ENCODE results near the gene BSCL2.
"Not testable (repeated sequence)": the region's sequence is repeated elsewhere in the genome, so short reads cannot be mapped to it uniquely, and the experiment has no call there.

BSCL2 gene

GRCh38 chr11:62682518-62682917 lies 24.7 kb downstream of the BSCL2 start:
- Mint-ChIP-seq H3K36me3 (ENCODE audit: low read depth) (peaks cover 8% of the 10 kb centered on the region), H3K4me3 (no peak overlapping the region), H3K4me1 (ENCODE audit: low read depth) (peaks cover 16% of the 10 kb centered on the region), H3K27ac (no peak overlapping the region), H3K9me3 (no peaks in the 10 kb centered on the region), H3K27me3 (ENCODE audit: low read depth) (no peaks in the 10 kb centered on the region)

GRCh38 chr11:62680825-62681240 lies 26.4 kb downstream of the BSCL2 start:
- Mint-ChIP-seq H3K4me3 (peak overlapping the region; percentile 38), H3K9me3 (no peaks in the 10 kb centered on the region), H3K27me3 (ENCODE audit: low read depth) (no peaks in the 10 kb centered on the region), H3K4me1 (ENCODE audit: low read depth) (peaks cover 28% of the 10 kb centered on the region), H3K36me3 (ENCODE audit: low read depth) (peaks cover 19% of the 10 kb centered on the region), H3K27ac (peak overlapping the region; percentile 57)

- no peaks in the 10 kb centered on the region for H3K27me3 Mint-ChIP-seq (ENCODE audit: low read depth)
- H3K4me1 Mint-ChIP-seq (ENCODE audit: low read depth): peaks cover 31% of the 10 kb centered on the region
- H3K4me3 Mint-ChIP-seq: peak within 1 kb of the TSS; percentile 85
- no peaks in the 10 kb centered on the region for H3K9me3 Mint-ChIP-seq
- peaks cover 22% of the 10 kb centered on the region for H3K36me3 Mint-ChIP-seq (ENCODE audit: low read depth)
- H3K27ac Mint-ChIP-seq: peak within 1 kb of the TSS; percentile 88
These were observed 28.2 kb downstream of the BSCL2 start, which contains the start of gene UBXN1 for GRCh38 chr11:62678770-62679696. UBXN1 (minus strand) TSS chr11:62679073; CDS start chr11:62678923, 150 bp downstream.

DNA sequence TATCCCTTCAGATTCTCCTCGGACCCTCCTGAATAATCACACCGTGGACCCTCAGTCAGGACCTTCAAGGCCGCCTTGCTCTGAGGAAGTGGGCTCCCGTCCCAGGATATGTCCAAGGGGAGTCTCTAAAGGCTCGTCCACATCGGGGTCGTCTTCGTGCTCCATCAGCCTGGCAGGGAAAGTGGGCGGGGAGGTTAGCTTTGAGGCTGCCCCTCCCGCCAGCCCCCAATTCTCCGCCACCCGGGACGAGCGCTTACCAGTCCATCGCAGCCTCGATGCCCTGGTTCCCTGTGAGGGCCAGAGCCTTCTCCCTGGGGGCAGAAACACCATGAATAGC lies 28.8 kb downstream of the BSCL2 start:
- Mint-ChIP-seq H3K9me3 (no peaks in the 10 kb centered on the region), H3K27ac (peak overlapping the region; percentile 88), H3K4me1 (ENCODE audit: low read depth) (peaks cover 31% of the 10 kb centered on the region), H3K27me3 (ENCODE audit: low read depth) (no peaks in the 10 kb centered on the region), H3K36me3 (ENCODE audit: low read depth) (peaks cover 22% of the 10 kb centered on the region), H3K4me3 (peak overlapping the region; percentile 85)

DNA sequence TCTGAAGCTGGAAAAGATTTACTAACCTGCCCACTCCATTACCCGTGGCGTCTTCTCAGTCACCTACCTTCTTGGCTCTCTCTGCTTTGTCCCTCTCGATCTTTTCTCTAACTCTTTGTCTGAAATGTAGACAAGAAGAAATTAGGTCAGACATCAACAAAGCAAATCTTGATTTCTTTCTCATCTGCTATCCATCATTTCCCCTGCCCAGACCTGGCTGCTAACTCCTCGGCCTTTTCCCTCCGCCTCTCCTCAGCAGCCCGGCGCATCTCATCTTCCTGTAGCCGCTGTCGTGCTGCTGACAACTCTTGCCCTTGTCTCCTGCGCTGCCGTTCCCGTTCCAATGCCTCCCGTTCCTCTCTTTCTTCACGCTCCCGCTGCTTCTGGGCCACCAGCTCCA lies 29.5 kb downstream of the BSCL2 start:
- Mint-ChIP-seq H3K27ac (peak overlapping the region; percentile 70), H3K9me3 (no peaks in the 10 kb centered on the region), H3K4me3 (peak overlapping the region; percentile 85), H3K36me3 (ENCODE audit: low read depth) (peaks cover 22% of the 10 kb centered on the region), H3K27me3 (ENCODE audit: low read depth) (no peaks in the 10 kb centered on the region), H3K4me1 (ENCODE audit: low read depth) (peaks cover 35% of the 10 kb centered on the region)

DNA sequence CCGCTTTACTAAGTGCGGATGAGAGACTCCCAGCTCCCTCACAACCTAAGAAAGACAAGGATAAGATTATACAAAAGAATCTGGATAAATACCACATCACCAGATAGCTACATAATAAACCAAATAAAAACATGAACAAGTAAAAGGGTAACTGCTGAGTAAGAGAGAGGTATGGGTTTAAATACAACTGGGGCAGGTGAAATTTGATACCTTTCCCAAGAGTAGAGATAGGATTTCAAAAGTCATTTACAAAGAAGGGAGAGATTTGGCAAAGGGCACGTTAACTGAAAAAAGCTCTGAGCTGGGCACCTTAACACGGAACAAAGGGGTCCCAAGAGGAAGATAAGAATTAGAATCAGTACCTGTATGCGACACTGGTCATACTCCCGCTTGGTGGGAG lies 30.1 kb downstream of the BSCL2 start:
- Mint-ChIP-seq H3K27ac (peak overlapping the region; percentile 34), H3K4me1 (ENCODE audit: low read depth) (peaks cover 36% of the 10 kb centered on the region), H3K27me3 (ENCODE audit: low read depth) (no peaks in the 10 kb centered on the region), H3K9me3 (no peaks in the 10 kb centered on the region), H3K36me3 (ENCODE audit: low read depth) (peaks cover 23% of the 10 kb centered on the region), H3K4me3 (peak overlapping the region; percentile 85)

GRCh38 chr11:62676698-62677097 lies 30.5 kb downstream of the BSCL2 start:
- Mint-ChIP-seq H3K27ac (peak overlapping the region; percentile 34), H3K27me3 (ENCODE audit: low read depth) (no peaks in the 10 kb centered on the region), H3K4me1 (ENCODE audit: low read depth) (peaks cover 38% of the 10 kb centered on the region), H3K36me3 (ENCODE audit: low read depth) (peaks cover 25% of the 10 kb centered on the region), H3K4me3 (peak overlapping the region; percentile 85), H3K9me3 (no peaks in the 10 kb centered on the region)

GRCh38 chr11:62675415-62675814 lies 31.8 kb downstream of the BSCL2 start:
- not testable (repeated sequence) for H3K27me3 Mint-ChIP-seq (ENCODE audit: low read depth); H3K9me3 Mint-ChIP-seq; H3K4me3 Mint-ChIP-seq; H3K27ac Mint-ChIP-seq
- peaks cover 29% of the 10 kb centered on the region for H3K36me3 Mint-ChIP-seq (ENCODE audit: low read depth)
- peaks cover 32% of the 10 kb centered on the region for H3K4me1 Mint-ChIP-seq (ENCODE audit: low read depth)

DNA sequence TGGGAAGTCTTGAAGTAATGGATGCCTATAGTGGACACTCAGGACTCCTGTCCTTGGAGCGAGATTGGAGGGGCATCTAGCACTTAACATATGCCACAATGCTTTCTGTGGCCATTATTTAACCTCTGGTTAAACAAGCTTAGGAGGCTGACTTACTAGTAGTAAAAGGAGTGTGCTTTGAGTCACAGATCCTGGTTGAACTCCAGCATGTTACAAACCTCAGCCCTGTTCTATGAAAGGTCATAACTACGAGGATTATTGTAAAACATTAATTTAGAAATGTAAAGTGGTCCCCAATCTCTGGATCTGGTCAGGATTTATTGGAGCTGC lies 34.1 kb downstream of the BSCL2 start:
- Mint-ChIP-seq H3K36me3 (ENCODE audit: low read depth) (peaks cover 30% of the 10 kb centered on the region), H3K9me3 (no peaks in the 10 kb centered on the region), H3K4me1 (ENCODE audit: low read depth) (peaks cover 37% of the 10 kb centered on the region), H3K27ac (peak overlapping the region; percentile 69), H3K27me3 (ENCODE audit: low read depth) (no peaks in the 10 kb centered on the region), H3K4me3 (peak overlapping the region; percentile 91)

- Mint-ChIP-seq H3K4me3 (peak within 1 kb of the TSS; percentile 91), H3K27ac (peak within 1 kb of the TSS; percentile 91), H3K27me3 (ENCODE audit: low read depth) (no peaks in the 10 kb centered on the region), H3K36me3 (ENCODE audit: low read depth) (peaks cover 23% of the 10 kb centered on the region), H3K4me1 (ENCODE audit: low read depth) (peaks cover 28% of the 10 kb centered on the region), H3K9me3 (no peaks in the 10 kb centered on the region)
These were observed 35.4 kb downstream of the BSCL2 start, which contains the start of the genes LBHD1 and UQCC3 for GRCh38 chr11:62671608-62672389. LBHD1 (minus strand) TSS chr11:62672267; CDS start chr11:62670031, 2,236 bp downstream. UQCC3 (plus strand) TSS chr11:62671673; CDS start chr11:62671746, 73 bp downstream.

GRCh38 chr11:62671236-62671607 lies 36.0 kb downstream of the BSCL2 start:
- no peaks in the 10 kb centered on the region for H3K27me3 Mint-ChIP-seq (ENCODE audit: low read depth)
- H3K27ac Mint-ChIP-seq: peak overlapping the region; percentile 91
- peaks cover 22% of the 10 kb centered on the region for H3K36me3 Mint-ChIP-seq (ENCODE audit: low read depth)
- peak overlapping the region; percentile 91 for H3K4me3 Mint-ChIP-seq
- peaks cover 31% of the 10 kb centered on the region for H3K4me1 Mint-ChIP-seq (ENCODE audit: low read depth)
- no peaks in the 10 kb centered on the region for H3K9me3 Mint-ChIP-seq

DNA sequence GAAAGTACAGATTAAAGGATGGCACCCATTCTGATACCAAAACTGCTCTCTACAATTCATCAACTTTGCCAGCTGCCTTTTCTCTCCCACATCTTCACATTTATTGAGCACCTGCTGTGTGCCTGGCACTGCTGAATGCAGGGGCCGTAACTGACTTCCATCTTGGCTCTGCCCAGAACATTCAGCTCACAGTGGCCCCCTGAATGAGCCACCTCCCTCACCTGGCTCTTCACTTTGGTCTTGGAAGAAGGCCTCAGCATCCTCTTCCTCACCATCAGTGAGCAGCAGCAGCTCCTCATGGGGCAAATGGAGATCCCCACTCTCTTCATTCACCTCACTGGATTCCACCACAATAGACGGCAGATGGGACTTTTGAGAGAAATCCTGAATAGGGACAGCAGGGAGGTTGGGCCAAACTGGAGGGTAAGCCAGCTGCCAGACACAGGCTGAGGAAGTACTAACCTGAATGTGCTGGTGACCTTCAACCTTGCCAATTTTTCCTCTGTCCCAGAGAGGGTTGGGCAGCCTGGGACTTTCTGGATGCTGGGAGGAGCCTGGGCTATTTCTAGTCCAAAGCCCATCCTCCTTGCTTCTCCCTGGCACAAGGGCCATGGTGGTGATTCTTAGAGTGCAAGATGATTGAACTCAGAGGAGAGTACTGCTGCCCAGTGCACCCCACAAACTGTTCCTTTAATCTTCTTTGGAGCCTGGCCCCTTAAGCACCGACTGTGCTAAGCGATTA lies 37.6 kb downstream of the BSCL2 start:
- H3K27me3 Mint-ChIP-seq (ENCODE audit: low read depth): no peaks in the 10 kb centered on the region
- no peaks in the 10 kb centered on the region for H3K9me3 Mint-ChIP-seq
- H3K4me3 Mint-ChIP-seq: peak overlapping the region; percentile 51
- H3K36me3 Mint-ChIP-seq (ENCODE audit: low read depth): peaks cover 24% of the 10 kb centered on the region
- peaks cover 27% of the 10 kb centered on the region for H3K4me1 Mint-ChIP-seq (ENCODE audit: low read depth)
- H3K27ac Mint-ChIP-seq: peak overlapping the region; percentile 84

DNA sequence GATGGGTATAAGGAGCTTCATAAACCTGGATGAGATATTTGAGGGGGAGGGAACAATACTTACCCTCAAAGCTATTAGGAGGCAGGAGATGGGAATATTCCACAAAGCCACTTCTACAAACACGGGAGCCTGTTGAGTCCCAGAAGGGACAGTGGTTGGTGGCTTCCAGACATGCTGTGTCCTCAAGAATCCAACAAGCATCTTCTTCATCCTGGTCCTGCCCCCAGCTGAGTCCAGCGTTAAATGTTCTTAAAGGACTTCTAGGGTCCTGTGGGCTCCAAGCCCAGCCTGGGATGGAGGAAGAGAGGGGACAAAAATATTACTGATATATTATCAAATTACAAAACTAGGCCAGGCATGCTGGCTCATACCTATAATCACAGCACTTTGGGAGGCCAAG lies 39.8 kb downstream of the BSCL2 start:
- Mint-ChIP-seq H3K27me3 (ENCODE audit: low read depth) (no peaks in the 10 kb centered on the region), H3K4me3 (peak overlapping the region; percentile 96), H3K9me3 (no peaks in the 10 kb centered on the region), H3K4me1 (ENCODE audit: low read depth) (peaks cover 27% of the 10 kb centered on the region), H3K27ac (no peak overlapping the region), H3K36me3 (ENCODE audit: low read depth) (peaks cover 31% of the 10 kb centered on the region)

DNA sequence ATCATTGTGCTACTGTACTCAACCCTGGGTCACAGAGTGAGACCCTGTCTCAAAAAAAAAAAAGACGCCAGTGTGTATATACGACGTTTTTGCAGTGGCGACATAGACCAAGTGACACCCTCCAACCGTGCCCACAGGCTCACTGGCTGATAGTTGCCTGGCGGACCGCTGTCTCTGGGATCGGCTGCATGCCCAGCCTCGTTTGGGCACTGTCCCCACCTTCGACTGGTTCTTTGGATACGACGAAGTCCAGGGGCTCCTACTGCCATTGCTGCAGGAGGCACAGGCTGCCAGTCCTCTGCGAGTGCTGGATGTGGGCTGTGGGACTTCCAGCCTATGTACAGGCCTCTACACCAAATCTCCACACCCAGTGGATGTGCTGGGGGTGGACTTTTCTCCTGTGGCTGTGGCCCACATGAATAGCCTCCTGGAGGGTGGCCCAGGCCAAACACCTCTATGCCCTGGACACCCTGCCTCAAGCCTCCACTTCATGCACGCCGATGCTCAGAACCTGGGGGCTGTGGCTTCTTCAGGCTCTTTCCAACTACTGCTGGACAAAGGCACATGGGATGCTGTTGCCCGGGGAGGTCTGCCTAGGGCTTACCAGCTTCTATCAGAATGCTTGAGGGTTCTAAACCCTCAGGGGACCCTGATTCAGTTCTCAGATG lies 40.8 kb downstream of the BSCL2 start:
- Mint-ChIP-seq H3K27me3 (ENCODE audit: low read depth) (no peaks in the 10 kb centered on the region), H3K4me3 (peak overlapping the region; percentile 96), H3K9me3 (no peaks in the 10 kb centered on the region), H3K4me1 (ENCODE audit: low read depth) (peaks cover 25% of the 10 kb centered on the region), H3K27ac (peak overlapping the region; percentile 88), H3K36me3 (ENCODE audit: low read depth) (peaks cover 25% of the 10 kb centered on the region)
